GM12874 (cell line): Measurements from ENCODE around the gene SYT17.

Experiments
- CTCF ChIP-seq: IDR thresholded peaks from 2 replicates; pipeline ENCODE4 v1.5.1; 2011; ENCODE audit warnings: low read depth, mild to moderate bottlenecking, control low read depth, low read length, moderate library complexity; ENCODE audit not compliant: insufficient read depth

The SYT17 gene

DNA sequence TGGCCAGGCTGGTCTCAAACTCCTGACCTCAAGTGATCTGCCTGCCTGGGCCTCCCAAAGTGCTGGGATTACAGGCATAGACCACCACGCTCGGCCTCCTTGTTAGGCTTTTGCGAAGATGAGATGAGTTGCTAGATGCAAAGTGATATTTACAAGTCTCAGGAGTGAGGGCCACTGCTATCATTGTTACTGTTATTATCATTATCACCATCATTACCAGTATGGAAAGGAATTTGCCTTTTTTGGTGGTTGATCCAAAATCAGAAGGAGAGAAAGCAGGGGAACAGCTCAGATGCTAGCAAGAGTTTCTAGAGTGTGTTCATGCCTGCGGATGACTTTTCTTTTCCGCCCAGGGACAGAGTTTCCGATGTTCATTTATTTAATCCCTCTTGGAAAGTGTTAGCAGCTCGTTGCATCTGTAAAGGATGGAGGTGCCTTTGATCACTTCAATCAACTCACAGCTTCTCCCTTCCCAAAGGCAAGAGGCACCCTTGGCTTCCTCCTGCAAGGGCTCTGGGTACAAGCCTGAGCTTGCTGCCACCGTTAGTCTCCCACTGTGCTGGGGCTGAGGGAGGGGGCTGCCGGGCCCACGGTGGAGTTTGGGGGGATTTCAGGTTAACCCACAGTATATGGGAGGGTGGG, 32.7 kb upstream of the SYT17 start:
- no peak for TF ChIP-seq CTCF

DNA sequence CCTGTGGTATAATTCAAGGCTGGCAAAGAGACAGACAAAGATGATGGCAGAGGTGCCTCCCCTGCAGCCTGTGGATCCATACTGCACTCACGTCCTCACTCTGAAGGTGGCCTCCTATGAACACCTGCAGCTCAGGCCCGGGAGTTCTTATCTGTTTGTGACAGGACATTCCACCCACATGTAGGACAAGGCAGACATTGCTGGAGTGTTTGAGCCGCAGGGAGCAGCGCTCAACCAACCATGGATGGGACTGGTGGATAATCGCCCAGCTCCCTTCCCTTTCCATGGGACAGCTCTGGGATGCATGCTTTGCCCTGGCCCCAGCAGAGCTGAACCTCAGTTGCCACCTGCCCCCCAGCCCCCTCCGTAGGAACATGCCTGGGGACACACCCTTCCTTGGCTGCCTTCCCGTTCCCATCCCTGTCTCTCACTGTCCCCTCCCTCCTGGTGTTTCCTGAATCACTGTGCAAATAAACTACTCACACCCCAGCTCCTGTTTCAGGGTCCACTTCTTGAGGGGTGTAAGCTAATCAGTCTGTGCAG, 32.1 kb upstream of the SYT17 start:
- no peak for TF ChIP-seq CTCF

DNA sequence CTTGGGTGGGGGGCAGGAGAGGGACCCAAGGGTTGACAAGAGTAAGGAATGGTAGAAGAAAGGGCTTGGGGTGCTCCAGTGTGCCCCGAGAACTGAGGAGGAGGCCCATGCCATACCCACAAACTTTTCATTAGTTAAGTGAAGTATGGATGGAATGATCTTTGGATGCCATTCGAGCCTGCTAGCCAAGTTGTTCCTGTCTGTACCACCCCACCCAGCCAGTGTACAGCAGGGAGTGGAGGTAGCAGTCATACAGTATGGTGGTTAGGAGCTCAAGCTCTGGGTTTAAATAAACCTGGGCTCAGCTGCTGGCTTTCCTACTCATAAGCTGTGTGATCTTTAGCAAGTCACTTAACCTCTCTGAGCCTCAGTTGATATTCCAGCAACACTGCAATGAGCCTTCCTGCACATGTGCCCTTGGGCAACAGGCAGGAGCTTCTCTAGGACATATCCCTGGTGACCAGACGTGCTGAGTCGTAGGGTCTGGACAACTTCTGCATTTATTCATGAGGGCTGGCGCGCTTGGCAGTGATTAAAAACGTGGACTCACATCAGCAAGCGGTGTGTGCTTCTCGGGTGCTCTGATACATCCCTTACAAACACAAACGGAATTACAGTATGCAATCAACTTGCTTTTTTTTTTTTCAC, 31.4 kb upstream of the SYT17 start:
- TF ChIP-seq CTCF, result no peak

DNA sequence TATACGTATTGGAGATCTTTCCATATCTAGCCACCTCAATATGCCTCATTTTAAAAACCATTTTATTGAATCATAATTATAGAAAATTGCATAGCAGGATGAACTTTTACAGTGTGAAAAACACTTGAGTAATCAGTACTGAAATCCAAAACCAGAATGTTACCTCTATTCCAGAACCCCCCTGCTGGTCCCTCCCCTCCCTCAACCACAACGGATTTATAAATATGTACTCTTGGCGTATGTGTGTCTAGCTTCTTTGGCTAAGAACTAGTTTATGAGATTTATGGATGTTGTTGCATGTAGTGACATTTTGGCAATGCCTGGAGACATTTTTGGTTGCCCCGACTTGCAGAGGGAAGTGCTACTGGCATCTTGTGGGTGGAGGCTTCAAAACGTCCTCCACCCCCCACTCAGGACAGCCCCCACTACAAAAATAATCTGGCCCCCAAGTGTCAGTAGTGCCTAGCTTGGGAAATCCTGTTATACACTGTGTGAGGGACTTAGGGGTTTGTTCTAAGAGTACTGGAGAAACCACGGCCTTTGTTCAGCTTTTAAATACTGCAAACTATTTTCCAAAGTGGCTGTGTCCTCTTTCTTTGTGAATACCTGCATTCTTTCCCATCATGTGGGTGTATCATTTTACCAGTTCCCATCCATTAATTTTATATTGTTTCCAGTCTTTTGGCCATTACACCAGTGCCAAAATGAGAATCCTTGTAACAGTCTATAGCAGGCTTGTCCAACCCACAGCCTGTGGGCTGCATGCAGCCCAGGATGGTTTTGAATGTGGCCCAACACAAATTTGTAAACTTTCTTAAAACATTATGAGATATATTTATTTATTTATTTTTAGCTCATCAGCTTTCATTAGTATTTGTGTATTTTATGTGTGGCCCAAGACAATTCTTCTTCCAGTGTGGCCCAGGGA, 30.6 kb upstream of the SYT17 start:
- no peak for TF ChIP-seq CTCF

DNA sequence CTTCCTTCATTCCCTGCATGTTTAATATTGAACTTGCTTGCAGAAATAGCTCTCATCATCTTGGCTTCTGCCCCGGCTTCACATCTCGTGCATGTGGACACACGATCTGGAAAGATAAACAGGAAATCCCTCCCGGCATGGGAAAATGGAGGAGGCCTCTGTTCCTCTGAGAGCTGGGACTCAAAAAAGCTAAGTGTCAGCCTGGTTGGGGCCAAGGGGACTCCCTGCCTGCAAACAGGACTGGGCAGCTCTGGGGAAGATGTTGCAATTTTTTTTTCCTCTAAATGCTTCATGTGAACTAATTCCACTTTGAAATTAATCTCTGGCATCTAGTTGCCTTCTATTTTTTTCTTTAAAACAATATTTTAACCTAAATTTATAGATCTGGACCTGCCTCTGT, 29.4 kb upstream of the SYT17 start:
- TF ChIP-seq CTCF, result no peak

- TF ChIP-seq CTCF, result no peak
These were observed 28.5 kb upstream of the SYT17 start for GRCh38 chr16:19139436-19140091.
